Stimulated activated CD8-positive, alpha-beta memory T cell treated with anti-CD3 and anti-CD28 coated beads, Interleukin-7, amount 100 ng/mL, for 24 hours (primary cell): ENCODE results near the gene HELZ.
"Not testable (repeated sequence)": the region's sequence is repeated elsewhere in the genome, so short reads cannot be mapped to it uniquely, and the experiment has no call there.

Experiments used
- DNase-seq: peaks from one replicate; pipeline ENCODE4 v3.0.0-alpha.2; 2020; ENCODE audit warnings: low read depth

HELZ gene

DNA sequence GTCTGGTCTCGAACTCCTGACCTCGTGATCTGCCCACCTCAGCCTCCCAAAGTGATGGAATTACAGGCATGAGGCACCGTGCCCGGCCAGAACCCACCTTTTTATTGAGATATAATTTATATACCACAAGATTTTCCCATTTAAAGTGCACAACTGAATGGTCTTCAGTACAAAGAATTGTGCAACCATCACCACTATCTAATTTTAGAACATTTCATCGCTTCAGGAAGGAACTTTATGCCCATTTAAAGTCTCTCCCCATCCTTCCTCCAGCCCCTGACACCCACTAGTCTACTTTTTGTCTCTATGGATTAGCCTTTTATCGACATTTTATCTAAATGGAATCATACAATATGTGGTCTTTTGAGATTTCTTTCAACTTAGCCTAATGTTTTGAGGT is 25.4 kb upstream of the HELZ start:
- DNase-seq: no peak

DNA sequence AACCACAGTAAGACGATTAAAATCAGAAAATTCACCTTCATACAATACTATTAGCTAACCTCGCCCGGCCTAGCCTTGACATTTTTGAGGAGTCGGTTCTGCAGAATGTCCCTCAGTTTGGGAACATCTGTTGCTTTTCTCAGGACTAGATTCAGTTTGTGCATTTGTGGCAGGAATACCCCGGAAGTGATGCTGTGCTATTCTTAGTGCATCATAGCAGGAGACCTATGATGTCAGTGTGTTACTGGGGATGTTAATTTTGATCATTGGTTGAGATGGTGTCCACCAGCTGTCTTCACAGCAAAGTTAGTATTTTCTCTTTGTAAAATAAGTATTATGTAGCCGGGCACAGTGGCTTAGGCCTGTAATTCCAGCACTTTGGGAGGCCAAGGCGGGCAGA is 21.5 kb upstream of the HELZ start:
- no peak for DNase-seq

DNA sequence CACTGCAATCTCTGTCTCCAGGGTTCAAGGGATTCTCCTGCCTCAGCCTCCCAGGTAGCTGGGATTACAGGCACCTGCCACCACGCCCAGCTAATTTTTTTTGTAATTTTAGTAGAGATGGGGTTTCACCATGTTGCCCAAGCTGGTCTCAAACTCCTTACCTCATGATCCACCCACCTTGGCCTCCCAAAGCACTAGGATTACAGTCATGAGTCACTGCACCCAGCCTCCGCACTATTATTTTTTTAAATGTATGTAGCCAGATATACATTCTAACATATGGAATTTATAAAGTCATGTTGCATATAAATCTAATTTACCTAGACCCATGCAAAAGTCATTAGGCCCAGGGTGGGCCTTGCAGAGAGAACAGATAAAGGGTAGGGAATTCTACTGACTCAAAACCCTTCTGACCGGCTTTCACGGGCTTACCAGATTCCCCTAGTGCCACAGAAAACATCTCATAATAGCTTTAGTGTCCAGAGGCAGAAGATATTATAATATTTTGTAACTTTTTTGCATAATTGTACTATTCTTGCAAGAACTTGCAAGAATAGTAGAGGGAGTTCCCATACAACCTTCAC is 20.5 kb upstream of the HELZ start:
- no peak for DNase-seq

DNA sequence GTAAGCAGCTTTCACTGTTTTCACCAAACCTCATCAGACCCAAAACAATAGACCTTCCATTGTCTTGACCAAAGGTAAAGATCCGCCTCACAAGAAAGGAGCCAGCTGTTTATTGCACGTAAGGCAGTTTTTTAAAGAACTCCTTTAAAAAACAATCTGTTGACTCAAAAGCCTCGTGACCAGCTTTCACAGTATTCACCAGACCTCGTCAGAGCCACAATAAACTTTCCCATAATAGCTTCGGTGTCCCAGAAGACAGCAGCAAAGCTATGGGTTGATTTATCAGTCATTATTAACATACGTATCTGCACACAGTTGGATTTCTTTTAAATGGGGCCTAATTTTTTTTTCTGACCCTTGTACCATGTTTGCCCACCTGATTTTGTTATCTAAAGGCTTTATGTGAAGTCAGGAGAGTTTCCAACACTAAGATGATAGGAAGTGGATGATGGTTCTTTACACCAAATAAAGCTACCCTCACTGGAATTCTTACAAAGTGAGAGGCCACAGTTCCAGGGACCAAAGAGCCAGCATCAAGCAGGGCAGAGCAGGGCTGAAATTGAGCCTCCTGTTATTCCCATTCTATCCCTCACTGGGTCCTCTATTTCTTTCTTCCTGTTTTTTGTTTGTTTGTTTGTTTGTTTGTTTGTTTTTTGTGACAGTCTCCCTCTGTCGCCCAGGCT is 17.6 kb upstream of the HELZ start:
- DNase-seq: no peak

DNA sequence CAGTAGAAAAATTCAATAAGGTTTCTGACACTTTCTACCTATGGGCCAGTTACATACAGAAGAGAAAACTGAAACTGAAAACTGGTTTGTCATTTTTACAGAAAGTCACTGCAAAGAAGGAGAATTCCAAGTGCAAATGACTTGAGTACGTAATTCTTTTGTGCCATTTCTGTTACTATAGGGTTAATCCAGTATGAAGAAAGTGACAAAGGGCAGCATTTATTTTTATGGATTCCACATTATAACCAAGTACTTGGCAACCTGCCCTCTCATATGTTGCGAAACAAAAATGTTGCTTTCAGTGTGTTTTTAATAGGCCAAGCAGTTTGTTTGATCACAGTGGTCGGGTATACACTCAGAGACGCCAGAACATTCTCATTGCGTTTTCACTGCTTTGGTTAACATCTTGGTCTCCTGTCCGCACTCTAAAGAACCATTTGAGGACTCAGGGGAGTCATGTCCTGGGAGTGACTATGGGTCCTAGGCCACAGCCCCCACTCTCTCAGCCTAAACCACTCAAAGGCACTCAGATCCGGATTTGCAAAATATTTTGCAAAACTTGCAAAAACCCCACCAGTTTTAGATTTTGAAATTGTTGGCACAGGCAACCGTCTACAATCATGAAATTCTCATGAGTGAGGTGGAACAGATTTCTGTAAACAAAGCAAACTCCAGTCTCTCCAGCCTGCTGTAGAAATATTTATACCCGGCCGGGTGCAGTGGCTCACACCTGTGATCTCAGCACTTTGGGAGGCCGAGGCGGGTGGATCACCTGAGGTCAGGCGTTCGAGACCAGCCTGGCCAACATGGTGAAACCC is 15.4 kb upstream of the HELZ start:
- no peak for DNase-seq

DNA sequence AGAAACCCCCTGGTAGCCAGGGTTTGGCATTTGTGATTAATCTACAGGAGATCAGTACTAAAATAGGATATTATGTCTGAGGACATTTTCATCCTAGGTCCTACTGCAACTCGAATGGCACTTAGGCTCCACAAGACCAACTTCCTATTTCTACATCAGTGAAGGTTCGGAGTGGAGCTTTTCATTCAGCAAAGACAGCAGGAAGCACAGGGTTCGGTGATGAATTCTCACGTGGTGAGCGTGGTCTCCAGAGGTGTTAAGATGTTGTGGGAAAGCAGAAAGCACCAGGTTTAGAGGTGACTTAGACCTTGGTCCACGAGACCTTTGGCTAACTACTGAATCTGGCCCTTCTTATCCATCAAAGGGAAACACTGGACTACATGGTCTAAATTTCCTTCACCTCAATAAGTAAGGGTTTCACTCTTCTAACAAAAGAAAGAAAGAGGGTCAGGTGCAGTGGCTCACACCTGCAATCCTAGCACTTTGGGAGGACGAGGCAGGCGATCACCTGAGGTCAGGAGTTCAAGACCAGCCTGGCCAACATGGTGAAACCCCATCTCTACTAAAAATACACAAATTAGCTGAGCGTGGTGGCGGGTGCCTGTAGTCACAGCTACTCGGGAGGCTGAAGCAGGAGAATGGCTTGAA is 13.9 kb upstream of the HELZ start:
- DNase-seq: no peak

DNA sequence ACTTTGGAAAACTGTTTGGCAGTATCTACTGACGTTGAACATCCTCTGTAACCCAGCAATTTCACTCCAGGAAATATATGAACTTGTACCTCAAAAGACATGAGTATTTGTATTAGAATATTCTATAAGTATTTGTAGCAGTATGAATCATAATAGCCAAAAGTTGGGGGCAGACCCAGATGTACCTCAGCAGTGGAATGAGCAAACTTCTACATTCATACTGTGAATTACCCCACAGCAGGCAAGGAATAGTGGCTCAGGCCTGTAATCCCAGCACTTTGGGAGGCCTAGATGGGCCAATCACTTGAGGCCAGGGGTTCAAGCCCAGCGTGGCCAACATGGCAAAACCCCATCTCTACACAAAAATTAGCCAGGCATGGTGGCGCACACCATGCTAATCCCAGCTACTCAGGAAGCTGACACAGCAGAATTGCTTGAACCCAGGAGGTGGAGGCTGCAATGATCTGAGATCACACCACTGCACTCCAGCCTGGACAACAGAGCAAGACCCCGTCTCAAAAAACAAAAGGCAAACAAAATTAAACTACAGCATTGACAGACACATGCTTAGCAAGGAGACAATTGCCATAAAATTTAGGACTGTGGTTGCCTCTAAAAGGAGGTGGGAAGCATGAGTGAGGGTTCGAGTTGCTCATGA is 11.2 kb upstream of the HELZ start:
- DNase-seq: no peak

DNA sequence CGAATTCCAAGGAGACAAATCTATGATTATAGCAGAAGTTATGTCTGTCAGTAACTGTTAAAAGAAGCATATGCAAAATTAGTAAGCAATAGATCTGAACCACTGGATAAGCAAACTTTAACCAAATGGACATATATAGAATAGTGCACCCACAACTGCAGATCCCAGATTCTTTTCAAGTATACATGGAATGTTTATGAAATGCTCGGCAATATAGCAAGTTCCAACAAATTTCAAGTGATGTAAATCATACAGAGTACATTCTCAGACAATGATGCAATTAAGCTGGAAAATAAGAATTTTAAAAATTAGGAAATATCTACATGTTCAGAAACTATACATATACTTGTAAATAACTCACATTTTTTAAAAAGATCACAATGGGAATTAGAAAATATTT is 8.4 kb upstream of the HELZ start:
- no peak for DNase-seq

DNA sequence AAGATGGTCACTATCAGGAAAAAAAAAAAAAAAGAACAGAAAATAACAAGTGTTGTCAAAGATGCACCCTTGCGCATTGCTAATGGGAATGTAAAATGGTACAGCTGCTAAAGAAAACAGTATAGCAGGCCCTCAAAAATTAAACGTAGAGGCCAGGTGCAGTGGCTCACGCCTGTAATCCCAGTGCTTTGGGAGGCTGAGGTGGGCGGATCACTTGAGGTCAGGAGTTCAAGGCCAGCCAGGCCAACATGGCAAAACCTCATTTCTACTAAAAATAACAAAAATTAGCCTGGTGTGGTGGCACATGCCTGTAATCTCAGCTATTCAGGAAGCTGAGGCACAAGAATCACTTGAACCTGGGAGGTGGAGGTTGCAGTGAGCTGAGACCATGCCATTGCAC is 6.6 kb upstream of the HELZ start:
- DNase-seq: not testable (repeated sequence)

DNA sequence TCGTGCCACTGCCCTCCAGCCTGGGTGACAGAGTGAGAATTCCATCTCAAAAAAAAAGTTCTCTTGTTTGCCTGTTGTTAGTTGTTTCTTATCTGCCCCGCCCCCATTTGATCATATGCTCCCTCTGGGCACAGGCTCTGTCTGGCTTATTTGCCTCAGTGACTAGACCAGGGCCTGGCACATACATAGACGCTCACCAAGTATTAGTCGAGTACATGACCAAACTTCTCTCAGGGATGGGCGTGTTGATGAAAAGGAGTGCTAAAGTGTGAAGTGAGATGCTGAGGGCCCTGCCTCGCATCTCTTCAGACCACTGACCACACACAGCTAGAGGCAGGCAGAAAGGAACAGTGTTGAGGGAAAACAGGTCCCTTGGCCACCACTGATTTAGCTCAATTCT is 3.3 kb upstream of the HELZ start:
- DNase-seq: no peak

DNA sequence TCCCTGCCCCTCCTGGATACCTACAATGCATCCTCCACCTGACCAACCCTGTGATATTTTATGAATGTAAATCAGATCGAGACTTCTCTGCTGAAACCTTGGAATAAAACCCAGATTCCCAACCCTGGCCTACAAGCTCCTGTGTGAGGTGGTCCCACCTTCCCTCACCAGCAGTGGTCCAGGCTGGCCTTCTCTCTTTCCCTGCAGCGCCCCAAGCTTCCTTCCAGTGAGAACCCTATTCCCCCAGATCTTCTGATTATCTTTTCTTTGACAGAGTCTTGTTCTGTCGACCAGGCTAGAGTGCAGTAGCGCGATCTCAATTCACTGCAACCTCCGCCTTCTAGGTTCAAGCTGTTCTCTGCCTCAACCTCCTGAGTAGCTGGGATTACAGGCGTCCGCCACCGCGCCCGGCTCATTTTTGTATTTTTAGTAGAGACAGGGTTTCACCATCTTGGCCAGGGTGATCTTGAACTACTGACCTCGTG is 2.5 kb upstream of the HELZ start:
- no peak for DNase-seq

DNA sequence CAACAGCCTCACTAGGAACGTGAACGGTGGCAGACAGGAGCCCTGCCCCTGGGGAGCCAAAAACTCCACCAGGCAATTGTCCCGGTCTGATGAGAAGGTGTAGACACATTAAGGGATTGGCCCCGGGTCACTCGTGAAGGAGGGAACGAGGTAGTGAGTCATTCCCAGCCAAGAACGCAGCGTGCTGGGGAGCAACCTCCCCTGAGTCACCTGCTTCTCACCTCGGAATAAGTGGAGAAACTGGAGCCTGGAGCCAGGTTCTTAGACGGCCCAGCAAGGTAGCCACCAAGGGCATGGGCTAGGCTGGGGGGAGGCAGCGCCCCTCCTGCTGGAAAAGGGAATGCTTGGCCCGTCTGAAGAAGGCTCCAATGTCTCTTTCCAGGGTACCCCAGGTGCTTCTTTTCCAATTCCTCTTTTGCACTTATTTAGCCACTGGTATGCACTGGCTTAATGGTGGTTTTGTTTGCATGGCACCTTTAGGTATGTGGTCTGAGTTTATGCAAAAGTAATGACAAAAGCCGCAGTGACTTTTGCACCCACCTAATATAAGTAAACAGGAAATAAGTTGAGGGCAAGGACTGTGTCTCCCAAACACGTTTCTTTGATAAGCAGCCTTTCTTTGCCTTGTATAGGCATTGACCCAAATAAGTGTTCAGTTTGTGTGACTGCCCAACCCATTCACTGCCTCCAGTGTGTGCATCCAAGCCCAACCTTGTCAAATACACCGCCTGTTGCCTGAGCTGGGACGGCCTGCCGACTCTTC is 1.8 kb upstream of the HELZ start:
- no peak for DNase-seq

DNA sequence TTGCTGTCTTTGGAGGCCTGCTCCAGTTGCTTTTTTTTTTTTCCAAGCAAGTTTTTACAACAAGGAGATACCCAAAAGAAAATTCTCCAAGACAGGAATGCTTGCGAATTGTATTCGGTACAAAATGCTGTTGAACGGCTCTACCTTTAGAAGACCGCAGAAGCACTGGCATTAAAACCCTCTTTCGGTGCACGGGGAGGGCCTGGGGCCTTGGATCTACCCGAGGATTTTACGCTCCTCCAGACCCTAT is 1.3 kb upstream of the HELZ start:
- no peak for DNase-seq

DNA sequence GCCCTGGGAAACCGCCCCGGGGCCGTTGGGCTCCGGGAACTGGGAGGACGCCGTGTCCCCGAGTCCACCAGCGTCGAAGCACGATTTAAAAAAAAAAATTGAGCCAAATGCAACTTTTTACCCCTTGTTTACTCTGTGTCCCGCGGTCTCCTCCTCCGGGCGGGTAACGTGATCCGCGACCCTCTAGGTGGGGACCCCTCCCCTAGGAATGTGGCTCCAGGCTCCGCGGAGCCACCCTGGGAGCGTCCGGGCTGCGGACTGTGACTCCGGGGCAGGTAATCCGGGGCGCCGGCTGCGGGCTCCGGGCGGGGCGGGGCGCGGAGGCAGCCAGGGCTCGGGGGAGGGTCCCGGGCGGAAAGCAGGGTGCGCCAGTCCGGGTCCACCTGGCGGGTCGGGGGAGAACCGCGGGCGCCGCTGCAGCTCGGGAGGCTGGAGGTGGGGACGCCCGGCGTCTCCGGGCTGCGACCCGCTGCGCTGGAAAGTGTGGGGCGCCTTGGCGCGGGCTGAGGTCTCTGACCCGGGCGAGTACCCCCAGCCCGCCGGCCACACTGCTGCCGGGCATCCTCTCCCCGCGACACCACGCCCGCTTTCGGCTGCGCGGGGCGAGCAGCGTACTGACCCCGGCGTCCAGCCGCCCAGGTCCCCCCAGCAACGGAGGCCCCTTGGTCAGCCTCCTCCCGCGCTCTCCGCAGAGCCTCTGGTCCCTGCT is 852 bp upstream of the HELZ start:
- no peak for DNase-seq

DNA sequence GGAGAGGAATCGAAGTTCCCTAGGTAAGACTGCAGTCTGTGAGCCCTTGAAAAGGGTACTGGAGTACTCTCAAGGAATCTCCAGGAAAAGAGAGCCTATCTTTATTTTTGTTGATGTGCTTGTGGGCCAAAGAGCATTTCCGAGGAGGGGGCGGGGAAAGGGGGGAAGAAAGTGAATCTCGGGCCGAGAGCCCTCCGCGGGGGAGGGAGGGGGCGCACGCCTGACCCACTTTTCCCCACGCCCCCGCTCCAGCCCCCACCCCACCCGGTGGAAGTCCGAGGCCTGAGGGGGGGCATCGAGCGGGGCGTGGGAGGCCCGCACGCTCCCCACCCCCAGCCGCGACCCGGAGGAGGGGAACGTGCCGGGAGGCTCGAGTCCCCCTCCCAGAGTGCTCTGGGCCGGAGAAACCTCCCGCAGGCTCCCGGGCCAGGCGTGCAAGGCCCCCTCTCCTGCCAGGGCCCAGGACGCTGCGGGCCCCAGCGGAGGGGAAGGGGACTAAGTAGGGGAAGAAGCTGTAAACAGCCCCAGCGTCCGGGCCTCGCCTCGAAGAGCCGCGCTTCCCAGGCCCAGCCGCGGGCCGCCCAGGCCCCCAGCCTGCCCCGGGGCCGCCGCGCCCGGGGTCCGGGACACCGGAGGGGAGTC is 444 bp downstream of the HELZ start:
- DNase-seq: no peak

DNA sequence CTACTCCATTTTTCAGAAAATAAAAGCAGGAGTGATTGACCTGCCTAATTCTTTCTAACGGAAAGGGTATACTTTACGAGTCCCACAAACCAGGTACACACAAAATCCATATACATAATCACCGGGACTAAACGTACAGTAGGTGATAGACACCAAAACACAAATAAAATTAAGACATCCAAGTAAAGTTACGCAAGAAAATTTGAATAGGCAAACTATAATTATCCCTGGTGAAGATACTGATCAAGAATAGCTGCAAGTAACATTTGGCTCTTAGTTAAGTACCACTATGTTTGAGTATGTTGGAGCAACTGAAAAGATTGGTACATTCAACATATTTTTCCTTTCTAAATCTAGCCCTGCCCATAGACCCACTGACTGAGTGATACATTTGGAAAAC is 1.7 kb downstream of the HELZ start:
- no peak for DNase-seq

DNA sequence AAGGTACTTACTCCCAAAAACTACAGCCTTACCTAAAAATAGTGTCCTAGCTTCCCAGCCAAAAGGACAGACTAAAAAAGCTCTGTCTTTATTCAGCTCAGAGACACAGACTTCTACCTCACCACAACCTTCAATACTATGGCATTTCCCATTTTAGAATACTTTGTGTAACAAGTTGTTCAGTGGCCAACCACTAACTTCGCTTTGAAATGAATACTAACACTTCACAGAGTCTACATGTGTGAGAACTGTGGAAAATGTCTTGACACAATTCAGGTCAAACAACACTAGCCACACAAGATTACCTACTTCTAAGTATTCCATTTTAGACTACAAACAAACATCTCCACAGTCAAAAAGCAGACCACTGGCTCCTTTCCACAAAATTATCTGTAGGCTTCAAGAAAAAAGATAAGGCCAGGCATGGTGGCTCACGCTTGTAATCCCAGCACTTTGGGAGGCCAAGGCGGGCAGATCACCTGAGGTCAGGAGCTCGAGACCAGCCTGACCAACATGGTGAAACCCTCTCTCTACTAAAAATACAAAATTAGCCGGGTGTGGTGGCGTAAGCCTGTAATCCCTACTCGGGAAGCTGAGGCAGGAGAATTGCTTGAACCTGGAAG is 3.2 kb downstream of the HELZ start:
- DNase-seq: no peak

DNA sequence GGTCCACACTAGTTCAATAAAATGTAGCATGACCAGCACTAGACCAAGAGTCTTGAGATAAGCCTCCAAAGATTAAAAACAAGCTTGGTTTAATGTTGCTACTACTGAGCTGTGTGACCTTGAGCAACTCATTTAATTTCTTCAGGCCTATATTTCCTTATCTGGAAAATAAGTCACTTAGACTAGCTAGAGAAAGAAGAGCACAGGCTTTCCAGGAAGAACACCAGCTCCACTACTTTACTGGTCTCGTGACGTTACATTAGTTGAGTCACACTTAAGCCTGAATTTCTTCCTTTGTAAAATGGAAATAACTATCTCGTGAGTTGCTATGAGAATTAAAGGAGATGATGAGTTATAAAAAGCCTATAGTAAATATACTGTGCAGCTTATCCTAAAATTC is 5.4 kb downstream of the HELZ start:
- DNase-seq: no peak

DNA sequence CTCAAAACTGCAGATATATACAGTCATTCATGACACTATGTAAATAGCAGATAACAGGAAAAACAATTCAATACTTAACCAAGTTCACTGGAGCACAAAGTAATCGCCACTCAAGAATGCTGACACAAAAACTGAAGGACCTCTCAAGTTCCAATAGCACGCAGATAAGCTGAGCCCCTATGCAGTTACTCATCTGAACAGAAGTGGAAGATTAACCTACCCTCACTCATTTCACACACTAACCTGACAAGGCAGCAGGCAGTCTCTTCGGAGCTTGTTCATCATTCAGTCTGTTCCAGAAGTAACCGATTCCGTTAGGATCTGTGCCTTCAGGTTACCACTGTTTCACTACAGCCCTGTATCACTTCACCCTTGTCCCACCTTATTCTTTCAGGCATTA is 6.0 kb downstream of the HELZ start:
- no peak for DNase-seq

DNA sequence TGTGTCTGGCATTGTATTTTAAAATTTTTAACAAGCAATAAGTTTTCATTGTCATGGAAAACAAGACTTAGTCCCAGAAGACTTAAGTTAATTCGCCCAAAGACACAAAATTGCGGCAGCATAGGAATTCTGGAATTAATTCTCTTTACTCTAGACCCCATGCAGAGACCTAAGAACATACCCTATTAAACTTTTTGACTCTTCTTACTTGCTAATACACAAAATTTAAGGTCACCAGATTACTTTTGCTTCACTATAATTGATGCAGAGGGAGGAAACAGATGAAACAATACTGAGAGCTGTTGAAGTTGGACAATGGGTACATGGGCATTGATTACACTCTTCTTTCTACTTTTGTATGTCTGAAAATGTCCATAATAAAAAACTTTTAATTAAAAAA is 12.6 kb downstream of the HELZ start:
- DNase-seq: no peak
